ENCODE data around the gene KRCC1.

GRCh38 chr2:88028931-88029330, 26.7 kb downstream of the KRCC1 start:
- TF ChIP-seq, protein P1, sequence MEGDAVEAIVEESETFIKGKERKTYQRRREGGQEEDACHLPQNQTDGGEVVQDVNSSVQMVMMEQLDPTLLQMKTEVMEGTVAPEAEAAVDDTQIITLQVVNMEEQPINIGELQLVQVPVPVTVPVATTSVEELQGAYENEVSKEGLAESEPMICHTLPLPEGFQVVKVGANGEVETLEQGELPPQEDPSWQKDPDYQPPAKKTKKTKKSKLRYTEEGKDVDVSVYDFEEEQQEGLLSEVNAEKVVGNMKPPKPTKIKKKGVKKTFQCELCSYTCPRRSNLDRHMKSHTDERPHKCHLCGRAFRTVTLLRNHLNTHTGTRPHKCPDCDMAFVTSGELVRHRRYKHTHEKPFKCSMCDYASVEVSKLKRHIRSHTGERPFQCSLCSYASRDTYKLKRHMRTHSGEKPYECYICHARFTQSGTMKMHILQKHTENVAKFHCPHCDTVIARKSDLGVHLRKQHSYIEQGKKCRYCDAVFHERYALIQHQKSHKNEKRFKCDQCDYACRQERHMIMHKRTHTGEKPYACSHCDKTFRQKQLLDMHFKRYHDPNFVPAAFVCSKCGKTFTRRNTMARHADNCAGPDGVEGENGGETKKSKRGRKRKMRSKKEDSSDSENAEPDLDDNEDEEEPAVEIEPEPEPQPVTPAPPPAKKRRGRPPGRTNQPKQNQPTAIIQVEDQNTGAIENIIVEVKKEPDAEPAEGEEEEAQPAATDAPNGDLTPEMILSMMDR (IDR thresholded peaks at IDR 0.05) = no peak
- TF ChIP-seq POLR2A (IDR thresholded peaks at IDR 0.05) = no peak

Data from heart left ventricle (tissue), 13 donors.